HG02973 (cell line): ENCODE measurements around the gene YIPF6.
A peak's percentile ranks its signal among the peaks of the same experiment; 100 is the strongest.
"Not testable (repeated sequence)": the region's sequence is repeated elsewhere in the genome, so short reads cannot be mapped to it uniquely, and the experiment has no call there.

Experiments used
- ATAC-seq: cut with Tn5 transposase; IDR thresholded peaks from one replicate; pipeline ENCODE4 v1.9.1; 2021; ENCODE audit warnings: moderate library complexity; ENCODE audit not compliant: unreplicated experiment

The YIPF6 gene

DNA sequence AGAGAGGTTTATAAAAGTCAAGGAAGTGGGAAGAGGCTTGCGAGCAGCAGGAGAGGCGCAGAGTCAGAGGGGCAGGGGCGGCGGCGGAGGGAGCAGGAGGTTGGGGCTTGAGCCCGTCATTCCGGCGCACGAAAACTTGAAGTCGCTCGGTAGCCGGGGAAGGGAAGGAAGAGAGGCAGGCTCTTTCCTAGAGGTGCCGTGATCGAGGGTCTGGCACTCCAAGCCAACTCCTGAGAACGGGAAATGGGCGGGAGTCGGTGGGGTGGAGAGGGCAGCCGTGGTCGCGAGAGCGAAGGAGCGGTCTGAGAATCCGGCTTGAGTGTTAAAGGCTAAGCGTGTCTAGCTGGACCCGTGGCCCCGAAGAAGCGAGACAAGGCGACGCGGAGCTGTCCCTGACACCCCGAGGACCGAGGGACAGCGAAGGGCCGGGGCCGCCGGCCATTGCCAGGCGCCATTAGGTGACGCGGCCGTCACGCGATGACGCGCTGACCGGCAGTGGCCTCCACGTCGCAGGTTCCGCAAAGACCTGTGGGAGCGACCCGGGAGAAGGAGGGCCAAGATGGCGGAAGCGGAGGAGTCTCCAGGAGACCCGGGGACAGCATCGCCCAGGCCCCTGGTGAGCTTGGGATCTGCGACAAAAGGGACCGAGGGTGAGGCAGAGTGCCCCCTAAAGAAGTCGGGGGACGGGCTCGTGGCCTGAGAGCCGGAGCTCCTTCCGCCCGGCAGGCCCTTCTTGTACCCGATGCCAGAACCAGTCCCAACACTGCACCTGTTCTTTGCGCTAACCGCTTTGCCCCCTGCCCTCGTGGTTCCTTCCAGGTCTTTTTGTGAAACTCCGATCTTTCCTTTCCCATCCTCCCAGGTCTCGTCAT lies at the start of gene YIPF6:
Gene YIPF6, plus strand, starts transcription at position 544 of the 872 bp plus-strand sequence. Its CDS starts 16 bp downstream, at position 560.
- ATAC-seq, result peak; percentile 96

- ATAC-seq, result no peak
Measured at GRCh38 chrX:68451720-68452119, 47.1 kb upstream of the YIPF6 start.

DNA sequence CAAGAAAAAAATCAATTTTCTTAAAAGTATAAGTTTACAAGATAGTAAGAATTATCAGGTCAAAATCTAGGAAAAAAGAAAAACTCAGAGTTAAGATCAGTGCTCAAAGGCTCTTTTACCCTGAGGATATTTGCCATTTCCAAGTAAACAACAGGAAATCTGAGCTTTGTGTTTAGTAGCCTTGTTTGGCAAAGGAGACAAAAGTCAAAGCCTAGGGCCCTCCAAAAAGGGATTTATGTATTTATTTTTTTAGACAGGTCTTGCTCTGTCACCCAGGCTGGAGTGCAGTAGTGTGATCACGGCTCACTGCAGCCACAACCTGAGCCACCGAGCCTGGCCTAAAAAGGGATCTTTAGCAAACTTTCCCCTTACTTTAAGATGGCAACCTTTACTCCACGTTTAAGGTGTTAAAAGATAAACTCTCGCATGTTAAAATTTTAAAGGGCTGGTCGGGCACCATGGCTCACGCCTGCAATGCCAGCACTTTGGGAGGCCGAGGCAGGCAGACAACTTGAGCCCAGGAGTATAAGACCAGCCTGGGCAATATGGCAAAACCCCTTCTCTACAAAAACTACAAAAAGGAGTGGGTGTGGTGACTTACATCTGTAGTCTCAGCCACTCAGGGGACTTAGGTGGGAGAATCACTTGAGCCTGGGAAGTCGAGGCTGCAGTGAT lies 44.2 kb upstream of the YIPF6 start:
- ATAC-seq, result no peak

- no peak for ATAC-seq
Measured at GRCh38 chrX:68455151-68455510, 43.7 kb upstream of the YIPF6 start.

DNA sequence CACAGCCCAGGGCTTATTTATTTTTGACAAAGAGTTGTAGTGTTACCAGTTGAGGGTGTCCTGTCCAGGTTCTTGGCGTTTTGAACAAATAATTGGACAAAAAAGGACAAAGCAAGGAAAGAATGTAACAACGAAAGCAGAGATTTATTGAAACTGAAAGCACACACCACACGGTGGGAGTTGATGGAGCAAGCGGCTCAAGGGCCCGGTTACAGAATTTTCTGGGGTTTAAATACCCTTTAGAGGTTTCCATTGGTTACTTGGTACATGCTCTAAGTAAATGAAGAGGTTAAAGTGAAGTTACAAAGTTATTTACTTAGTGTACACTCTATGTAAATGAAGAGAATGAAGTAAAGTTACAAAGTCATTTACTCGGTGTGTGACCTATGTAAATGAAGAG lies 37.8 kb upstream of the YIPF6 start:
- ATAC-seq, result no peak

GRCh38 chrX:68461576-68461975 lies 37.3 kb upstream of the YIPF6 start:
- ATAC-seq, result no peak

- no peak for ATAC-seq
Measured at GRCh38 chrX:68462197-68462596, 36.7 kb upstream of the YIPF6 start.

GRCh38 chrX:68462653-68463052 lies 36.2 kb upstream of the YIPF6 start:
- peak; percentile 73 for ATAC-seq

DNA sequence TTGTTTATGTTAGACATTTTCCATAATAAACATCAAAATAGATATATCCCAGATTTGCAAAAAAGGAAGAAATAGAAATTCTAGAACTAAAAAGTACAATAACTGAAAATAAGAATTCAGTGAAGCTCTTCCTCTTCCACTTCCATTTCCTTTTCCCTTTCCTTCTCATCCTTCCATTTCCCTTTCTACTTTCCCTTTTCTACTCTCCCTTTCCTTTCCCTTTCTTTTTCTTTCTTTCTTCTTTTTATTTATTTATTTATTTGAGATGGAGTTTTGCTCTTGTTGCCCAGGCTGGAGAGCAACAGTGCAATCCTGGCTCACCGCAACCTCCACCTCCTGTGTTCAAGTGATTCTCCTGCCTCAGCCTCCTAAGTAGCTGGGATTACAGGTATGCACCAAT lies 35.0 kb upstream of the YIPF6 start:
- ATAC-seq, result no peak

- ATAC-seq, result no peak
Measured at GRCh38 chrX:68464796-68465195, 34.1 kb upstream of the YIPF6 start.

GRCh38 chrX:68480969-68481368 lies 17.9 kb upstream of the YIPF6 start:
- no peak for ATAC-seq

- ATAC-seq, result not testable (repeated sequence)
Measured at GRCh38 chrX:68486198-68486597, 12.7 kb upstream of the YIPF6 start.

DNA sequence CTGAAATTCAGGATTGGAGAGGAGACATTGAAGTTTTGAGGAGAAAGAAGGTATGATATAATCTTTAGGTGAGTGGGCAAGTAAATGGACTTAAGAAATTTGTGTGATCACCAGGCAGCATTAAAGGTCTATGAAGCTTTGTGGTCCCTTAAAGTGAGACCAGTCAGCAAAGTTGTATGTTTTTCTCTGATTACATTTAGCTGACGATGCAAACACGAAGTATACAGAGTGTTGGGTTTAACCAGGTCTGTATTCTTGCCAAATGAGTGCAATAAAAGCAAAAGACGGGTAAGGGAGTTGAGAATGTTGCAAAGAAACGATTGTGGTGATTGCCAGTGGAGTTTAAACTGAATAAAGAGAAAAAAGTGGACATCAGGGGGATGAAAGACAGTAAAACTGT lies 11.6 kb upstream of the YIPF6 start:
- no peak for ATAC-seq

DNA sequence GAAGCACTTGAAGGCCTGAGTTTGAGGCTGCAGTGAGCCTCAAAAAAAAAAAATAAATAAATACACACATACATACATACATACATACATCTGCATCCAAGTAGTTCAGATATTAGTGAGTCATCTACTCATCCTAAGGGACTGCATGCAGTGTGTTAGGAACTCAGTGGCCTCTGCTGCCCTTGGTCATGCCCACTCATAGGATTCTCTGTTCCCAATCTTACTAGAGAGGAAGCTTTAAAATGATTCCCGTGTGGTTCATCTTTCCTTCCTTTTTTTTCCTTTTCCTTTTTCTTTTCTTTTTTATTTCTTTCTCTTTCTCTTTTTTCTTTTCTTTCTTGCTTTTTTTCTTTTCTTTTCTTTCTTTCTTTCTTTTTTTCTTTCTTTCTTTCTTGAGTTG lies 10.9 kb upstream of the YIPF6 start:
- ATAC-seq, result no peak

DNA sequence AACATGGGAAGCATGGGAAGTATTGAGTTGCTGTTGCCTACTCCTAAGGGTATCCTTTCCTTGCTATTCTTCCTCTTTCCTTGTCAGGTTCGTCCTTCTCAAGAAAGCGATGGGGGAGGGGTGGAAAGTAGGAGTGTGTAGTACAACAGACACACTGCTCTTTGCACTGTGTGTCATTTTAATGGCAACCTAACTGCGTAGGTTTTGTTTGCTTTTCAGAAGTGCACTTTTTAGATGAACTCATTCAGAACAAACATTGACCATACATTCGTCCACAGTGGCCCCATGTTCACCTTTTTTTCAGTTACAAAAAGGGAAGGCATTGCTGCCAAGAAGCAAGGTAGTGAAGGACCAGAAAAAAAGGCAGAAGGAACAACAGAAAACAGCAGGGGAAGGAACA lies 10.2 kb upstream of the YIPF6 start:
- no peak for ATAC-seq

- ATAC-seq, result peak; percentile 74
Measured at GRCh38 chrX:68490644-68491043, 8.2 kb upstream of the YIPF6 start.

GRCh38 chrX:68492583-68492982 lies 6.3 kb upstream of the YIPF6 start:
- ATAC-seq, result no peak

DNA sequence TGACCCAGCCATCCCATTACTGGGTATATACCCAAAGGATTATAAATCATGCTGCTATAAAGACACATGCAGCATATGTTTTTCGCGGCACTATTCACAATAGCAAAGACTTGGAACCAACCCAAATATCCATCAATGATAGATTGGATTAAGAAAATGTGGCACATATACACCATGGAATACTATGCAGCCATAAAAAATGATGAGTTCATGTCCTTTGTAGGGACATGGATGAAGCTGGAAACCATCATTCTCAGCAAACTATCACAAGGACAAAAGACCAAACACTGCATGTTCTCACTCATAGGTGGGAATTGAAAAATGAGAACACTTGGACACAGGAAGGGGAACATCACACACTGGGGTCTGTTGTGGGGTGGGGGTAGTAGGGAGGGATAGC lies 5.1 kb upstream of the YIPF6 start:
- not testable (repeated sequence) for ATAC-seq

DNA sequence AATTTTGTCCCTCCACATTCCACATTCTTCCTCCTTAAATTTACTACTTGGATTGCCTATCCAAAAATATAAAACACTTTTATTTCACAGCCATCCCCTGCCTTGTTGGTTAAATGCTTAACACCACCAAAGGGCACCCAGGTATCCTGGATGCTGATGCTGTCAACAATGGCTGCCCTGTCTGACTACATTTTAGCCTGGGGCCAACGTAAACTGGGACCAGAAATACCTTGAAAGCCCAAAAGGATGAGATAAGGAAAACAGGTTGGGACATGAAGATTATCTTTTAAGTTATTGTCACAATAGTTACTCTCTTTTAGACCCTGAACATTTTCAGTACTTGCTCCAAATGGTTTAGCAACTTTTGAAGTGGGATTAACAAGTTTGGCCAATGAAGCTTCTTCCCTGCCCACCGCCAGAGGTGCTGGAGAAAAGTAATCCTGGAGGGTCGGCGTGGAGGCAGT lies 775 bp upstream of the YIPF6 start:
- no peak for ATAC-seq

GRCh38 chrX:68499543-68500504 lies 973 bp downstream of the YIPF6 start:
- no peak for ATAC-seq
